ENCODE data around the gene AGBL4.
A peak's percentile ranks its signal among the peaks of the same experiment; 100 is the strongest.

Gene AGBL4

GRCh38 chr1:48717082-48717481, 1306.7 kb downstream of the AGBL4 start:
- TF ChIP-seq CTCF (IDR thresholded peaks at IDR 0.05; ENCODE audit: borderline replicate concordance, insufficient read depth, low read depth, low read length), result no peak
- no peak overlapping the region for H3K4me3 ChIP-seq (ENCODE audit: low read depth, low read length)

GRCh38 chr1:48715921-48716320, 1307.8 kb downstream of the AGBL4 start:
- H3K4me3 ChIP-seq (ENCODE audit: low read depth, low read length), result no peak overlapping the region
- no peak for TF ChIP-seq CTCF (IDR thresholded peaks at IDR 0.05; ENCODE audit: borderline replicate concordance, insufficient read depth, low read depth, low read length)

- H3K4me3 ChIP-seq (ENCODE audit: low read depth, low read length), result no peak overlapping the region
- no peak for TF ChIP-seq CTCF (IDR thresholded peaks at IDR 0.05; ENCODE audit: borderline replicate concordance, insufficient read depth, low read depth, low read length)
Observed at GRCh38 chr1:48710915-48711314, 1312.8 kb downstream of the AGBL4 start.

- TF ChIP-seq CTCF (IDR thresholded peaks at IDR 0.05; ENCODE audit: borderline replicate concordance, insufficient read depth, low read depth, low read length), result no peak
- no peak overlapping the region for H3K4me3 ChIP-seq (ENCODE audit: low read depth, low read length)
Observed at GRCh38 chr1:48710318-48710717, 1313.4 kb downstream of the AGBL4 start.

GRCh38 chr1:48704736-48705135, 1319.0 kb downstream of the AGBL4 start:
- no peak for TF ChIP-seq CTCF (IDR thresholded peaks at IDR 0.05; ENCODE audit: borderline replicate concordance, insufficient read depth, low read depth, low read length)
- no peak overlapping the region for H3K4me3 ChIP-seq (ENCODE audit: low read depth, low read length)

- no peak overlapping the region for H3K4me3 ChIP-seq (ENCODE audit: low read depth, low read length)
- no peak for TF ChIP-seq CTCF (IDR thresholded peaks at IDR 0.05; ENCODE audit: borderline replicate concordance, insufficient read depth, low read depth, low read length)
Observed at GRCh38 chr1:48701445-48701844, 1322.3 kb downstream of the AGBL4 start.

GRCh38 chr1:48697066-48697707, 1326.6 kb downstream of the AGBL4 start:
- no peak overlapping the region for H3K4me3 ChIP-seq (ENCODE audit: low read depth, low read length)
- peak; percentile 87 for TF ChIP-seq CTCF (IDR thresholded peaks at IDR 0.05; ENCODE audit: borderline replicate concordance, insufficient read depth, low read depth, low read length)
